HG02852 (cell line): ENCODE results near the gene PKNOX2.

Experiments used
- ATAC-seq: cut with Tn5 transposase; IDR thresholded peaks from one replicate; pipeline ENCODE4 v1.9.1; 2021; ENCODE audit warnings: mild to moderate bottlenecking, moderate library complexity; ENCODE audit not compliant: unreplicated experiment

PKNOX2 gene

DNA sequence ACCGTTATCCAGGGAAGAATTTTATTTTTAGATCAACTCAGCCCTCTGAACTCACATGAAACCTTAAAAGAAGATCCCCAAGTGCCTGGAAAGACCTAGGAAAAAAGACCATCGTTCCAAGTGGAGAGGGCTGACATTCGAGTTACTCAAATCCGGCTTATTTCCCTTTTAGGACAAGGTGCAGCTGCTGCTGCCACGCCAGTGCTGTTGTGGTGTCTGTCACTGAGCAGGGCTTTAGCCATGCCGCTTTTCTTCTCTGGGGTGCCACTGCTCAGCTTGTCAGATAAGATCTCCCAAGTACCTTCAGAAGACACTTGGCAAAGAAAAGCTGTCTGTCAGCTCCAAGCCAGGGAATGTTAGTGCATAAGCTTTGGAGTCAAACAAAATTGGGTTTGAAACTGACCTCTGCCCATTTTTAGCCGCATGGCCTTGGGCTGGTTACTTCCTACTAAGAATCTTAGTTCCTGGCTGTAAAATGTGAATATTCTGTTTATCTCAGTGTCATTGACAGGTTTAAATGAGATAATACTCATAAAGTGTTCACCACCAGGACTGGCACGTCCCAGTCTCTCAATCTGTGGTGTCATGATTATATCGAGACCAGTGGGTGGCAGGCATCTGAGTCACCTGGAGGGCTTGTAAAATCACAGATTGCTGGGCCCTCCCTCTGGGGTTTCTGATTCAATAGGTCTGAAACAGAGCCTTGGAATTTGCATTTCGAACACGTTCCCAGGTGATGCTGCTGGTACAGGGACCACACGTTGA is 117.5 kb downstream of the PKNOX2 start:
- no peak for ATAC-seq

DNA sequence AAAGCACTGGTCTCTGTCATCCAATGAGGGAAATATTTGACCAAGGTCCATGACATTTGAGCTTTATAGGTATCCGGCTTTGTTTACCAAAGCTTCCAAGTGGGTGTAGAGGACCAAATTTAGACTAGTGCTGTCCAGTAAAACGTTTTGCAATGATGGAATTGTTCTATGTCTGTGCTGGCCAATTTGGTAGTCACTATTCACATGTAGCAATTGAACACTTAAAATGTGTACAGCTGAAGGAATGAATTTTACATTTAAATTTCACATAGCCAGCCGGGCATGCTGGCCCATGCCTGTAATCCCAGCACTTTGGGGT is 118.0 kb downstream of the PKNOX2 start:
- no peak for ATAC-seq

DNA sequence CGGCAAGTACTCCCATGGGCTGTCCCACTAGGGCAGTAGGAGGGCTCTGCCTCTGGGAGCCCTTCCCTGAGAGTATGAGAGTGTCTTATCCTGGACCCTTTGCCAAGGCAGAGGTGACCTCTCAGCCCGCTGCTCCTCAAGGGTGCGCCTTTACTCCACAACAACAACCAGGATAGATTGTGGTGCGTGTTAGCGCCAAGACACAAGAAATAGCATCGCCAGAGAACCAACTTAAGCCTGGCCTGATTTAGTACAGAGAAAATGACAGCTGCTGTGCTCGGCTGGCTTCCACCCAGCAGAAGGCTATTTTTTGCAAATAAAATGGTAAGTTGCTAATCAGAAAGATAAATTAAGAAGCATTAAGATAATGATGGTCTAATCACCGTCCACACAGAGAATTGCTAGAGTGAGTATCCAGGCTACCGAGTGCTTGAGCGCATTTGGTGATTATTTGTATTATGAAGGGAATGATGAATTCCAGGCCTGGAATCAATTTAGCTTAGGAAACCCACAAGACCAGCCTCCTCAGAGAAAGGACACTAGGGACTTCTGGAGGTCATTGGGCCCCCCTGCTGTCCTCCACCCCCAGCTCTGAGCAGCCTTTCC is 119.8 kb downstream of the PKNOX2 start:
- no peak for ATAC-seq

DNA sequence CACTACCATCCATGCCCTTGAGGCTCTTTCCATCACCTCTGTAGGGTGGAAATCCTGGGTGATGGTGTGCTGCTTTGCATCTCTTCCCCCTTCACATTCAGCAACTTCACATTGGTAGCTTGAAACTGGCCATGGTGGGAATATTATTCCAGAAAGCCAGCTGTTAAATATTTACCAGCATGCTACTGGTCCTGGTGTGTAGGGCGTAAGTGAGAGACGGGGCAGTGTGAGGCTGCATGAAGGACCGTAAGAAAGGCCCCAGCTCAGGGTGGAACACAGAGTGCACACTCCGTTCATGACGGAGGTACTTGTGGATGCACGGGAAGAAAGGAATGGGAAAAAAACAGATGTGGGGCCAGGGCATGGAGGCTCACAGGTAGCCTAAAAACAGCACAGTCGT is 121.3 kb downstream of the PKNOX2 start:
- ATAC-seq: no peak

DNA sequence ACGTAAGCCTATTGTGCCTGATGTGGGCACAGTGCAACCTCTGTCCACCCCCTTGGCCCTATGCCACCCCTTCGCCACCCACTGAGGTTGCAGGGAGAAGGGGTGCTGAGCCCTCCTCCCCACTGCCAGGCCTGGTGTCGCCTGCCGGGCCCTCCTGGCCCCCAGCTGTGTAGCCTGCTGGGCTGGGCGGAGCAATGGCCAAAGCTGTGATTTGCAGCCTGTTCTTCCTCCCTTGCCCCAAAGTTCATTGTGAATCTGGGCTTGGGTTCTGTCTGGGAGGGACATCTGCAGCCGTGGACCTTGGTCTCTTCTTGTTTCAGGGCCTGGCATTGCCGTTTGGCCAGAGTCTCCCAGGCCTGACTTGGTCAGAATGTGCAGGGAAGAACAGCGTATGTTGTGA is 121.9 kb downstream of the PKNOX2 start:
- no peak for ATAC-seq

GRCh38 chr11:125287491-125288210 is 123.1 kb downstream of the PKNOX2 start:
- ATAC-seq: no peak

DNA sequence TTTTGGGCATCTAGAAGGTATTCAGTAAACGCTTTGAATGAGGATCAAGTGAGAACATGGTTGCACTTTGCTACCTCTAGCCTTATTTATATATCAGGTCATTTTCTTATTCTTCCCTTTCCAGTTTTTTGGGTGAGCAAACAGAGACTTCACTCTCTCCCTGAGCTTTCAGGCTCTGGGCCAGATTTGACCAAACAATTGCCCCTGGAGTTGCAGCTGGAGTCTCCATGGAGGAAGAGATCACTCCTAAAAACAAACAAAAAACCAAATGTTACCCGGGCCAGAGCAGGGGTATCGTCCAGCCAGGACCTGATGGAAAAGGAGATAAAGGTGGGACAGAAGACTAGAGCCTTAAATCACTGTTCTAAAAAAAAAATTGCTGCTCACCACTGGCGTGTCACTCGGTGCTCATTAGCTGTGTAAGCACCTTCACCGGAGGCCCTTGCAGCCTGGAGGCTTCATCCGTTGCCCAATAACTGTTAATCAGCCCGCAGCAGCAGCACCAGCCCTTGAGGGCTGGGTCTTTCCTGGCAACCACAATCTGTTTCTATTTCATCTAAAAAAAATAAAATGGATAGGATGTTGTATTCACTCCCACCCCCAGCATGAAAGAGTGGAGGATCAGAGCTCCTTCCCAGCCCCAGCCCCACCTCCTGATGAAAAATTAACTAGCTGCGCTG is 125.0 kb downstream of the PKNOX2 start:
- ATAC-seq: no peak

DNA sequence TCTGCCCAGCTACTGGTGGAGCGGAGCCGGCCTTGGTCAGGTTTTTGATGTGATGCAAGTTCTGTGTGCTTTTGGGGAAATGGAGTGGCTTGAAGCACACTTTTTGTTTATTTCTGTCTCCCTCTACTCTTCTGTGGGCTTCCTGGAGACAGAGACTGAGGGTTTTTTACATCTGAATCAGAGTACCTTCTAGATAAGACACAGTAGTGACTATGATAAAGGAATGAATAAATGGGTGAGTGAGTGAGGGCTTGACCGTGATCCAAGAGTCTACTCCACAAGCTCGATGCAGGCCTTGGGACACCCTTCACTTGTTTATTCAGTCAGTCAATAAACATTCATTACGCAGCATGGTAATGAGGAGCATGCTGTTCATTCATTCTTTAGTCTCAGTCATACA is 125.7 kb downstream of the PKNOX2 start:
- ATAC-seq: no peak

DNA sequence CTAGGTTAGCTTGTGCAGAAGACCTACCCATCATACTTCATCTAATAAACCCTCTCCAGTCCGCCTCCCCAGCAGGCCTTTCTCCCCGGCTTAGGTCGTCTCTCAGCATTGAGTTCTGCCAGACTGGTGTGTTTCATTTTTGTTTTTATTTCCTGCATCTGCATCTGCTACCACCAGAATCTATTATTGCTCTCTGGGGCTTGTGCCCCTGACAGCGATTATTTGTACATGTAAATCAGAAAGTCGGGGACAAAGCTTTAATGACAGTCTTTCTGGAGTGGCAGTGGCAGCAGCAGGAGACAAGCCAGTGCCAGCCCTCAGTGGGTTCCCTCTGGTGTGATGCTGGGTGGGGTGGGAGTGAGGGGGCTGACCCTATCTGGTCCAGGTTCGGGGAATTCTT is 127.5 kb downstream of the PKNOX2 start:
- ATAC-seq: no peak

GRCh38 chr11:125293596-125293995 is 129.0 kb downstream of the PKNOX2 start:
- ATAC-seq: no peak

- ATAC-seq: no peak
Measured at GRCh38 chr11:125295931-125296330, 131.4 kb downstream of the PKNOX2 start.

DNA sequence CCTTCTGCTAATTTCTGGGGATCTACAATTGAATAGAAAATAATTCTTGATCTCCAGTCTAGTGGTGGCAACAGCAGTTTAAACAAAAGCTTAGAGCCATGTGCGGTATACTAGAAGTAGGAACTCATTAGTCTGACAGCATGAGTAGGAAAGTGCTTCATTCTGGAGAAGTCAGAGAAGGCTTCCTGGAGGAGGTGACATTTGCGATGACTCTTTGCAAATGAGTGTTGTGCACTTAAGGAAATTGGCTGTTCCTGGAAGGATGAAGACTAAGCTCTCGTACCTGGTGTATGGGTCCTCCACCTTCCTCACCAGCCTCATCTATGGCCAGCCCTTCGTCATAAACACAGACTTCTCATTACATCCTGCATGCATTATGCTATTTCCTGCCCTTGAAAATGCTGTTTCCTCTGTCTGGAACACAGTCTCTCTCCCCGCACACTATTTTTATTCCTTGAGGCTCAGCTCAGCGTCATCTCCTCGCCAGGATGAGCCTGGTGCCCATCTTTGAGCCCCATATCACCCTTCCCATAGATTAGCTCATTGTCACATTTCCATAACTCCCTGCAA is 132.9 kb downstream of the PKNOX2 start:
- ATAC-seq: no peak

DNA sequence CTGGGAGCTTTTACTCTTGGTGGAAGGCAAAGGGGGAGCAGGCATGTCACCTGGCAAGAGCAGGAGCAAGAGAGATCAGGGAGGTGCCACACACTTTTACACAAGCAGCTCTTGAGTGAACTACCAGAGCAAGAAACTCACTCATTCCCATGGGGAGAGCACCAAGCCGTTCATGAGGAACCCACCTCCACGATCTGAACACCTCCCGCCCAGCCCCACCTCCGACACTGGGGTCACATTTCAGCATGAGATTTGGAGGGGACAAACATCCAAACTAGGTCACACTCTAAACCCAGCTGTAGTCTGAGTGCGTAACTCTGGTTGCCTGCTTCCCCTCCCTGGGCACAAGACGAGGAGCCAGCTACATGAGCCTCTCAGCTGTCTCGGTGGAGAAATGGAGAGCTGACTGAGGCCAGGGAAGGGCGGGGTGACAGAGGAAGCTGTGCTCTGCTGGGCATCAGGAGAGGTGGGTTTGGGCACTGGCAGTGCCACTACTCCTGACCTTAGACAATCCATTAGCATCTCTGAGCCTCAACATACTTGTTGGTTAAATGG is 134.6 kb downstream of the PKNOX2 start:
- ATAC-seq: no peak

GRCh38 chr11:125299821-125300220 is 135.3 kb downstream of the PKNOX2 start:
- ATAC-seq: no peak

DNA sequence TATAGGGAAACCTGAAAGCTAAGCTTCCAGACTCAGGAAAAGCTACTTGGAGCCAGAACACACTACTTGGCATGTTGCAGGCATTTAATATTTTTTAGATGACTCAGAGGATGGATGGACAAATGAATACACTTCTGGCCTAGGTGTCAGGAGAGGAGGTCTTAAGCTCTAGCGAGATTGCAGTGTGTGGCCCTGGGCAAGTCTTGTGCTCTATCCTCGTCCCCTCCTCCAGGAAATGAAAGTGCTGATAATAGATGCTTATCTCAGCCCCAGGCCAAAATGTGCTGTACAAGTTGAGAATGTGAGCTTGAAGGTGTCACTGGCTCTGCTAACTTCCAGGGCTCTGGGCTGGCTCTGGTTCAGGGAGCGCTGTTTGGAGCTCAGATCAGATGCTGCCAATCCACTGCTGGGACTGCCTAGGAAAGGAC is 136.3 kb downstream of the PKNOX2 start:
- ATAC-seq: no peak

DNA sequence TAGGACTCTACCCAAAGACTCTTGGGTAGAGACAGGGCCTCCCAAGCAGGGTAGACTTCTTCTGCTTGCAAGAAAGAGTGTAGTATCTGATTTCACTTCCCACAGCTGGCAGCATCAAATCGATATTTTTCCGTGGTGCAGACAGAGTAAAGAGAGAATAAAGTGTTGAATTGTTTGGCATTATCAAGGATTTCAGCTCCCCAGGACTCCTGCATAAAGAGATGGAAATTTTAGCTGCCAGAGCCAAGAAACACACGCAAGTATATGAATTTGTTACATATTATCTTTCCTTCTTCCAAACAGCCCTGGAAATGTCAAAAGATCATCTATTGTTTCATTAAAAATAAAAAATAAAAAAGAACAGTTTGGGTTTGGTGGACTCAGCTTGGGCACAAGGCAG is 136.8 kb downstream of the PKNOX2 start:
- no peak for ATAC-seq

DNA sequence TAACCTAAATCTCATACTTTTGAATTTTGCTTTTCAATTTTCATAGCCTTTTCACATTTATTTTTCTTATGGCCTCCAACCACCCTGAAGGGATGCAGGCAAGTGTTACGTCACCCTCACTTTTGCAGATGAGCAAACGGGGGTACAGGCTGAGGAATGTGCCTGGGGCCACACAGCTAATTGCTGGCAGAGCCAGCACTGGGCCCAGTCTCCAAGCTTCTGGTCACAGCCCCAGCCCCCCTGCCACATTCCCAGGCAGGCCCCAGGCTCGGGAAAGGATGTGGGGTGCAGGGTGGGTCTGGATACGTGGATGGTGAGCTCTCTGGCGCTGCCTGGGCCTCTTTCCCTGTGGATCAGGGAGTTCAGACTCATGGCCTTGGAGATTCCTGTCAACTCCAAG is 138.6 kb downstream of the PKNOX2 start:
- ATAC-seq: no peak

DNA sequence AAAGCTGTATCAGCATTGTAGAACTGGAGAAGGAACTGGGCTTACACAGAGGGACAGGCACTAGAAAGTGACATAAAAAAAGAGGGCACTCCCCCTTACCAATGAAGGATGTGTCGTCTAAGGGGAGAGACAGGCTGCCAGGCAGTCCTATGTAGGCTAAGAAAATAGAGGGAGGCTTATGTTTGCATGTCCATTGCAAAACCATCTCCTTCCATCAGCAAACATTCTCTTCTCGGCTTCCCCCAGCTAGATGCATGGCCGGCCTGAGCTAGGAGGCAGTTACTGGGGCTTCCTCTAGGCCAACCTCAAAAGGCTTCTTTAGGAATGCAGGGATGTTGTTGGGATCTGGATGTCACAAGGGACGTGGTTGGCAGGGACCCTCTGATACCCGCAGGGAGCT is 139.1 kb downstream of the PKNOX2 start:
- no peak for ATAC-seq

DNA sequence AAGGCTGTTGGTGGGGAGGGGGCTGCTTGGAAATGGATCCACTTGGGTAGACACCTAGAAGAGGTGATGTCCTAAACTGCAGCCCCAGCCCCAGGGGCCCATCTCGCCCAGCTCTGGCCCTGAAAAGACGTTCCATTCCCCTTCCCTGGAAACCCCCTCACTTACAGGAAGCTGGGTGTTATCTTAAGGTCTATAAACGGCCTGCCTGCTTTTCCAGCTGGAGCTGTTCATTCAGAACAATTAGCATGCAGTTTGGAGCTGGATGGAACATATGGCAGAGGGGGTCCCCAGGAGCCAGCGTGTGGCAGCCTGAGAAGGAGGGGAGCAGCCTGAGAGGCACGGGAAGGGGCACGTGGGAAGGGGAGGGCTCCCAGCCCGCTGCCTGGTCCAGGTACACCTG is 139.6 kb downstream of the PKNOX2 start:
- ATAC-seq: no peak

DNA sequence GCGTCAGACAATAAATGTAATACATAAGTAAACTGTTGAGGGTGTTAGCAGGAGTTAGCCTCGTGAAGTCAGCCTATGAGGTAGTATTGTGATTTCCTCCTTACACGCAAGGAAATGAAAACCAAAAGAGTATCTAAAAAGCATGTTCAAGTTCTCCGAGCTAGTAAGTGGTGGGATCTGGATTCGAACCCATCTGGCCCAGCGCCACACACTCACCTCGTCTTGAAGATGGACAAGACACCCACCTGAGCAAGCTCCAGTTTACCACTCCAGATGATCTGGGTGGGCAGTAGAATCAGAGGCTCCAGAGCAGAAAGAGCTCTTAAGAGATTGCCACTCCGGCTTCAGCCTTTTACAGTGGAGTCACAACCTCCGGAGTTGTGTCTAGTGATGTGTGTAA is 140.3 kb downstream of the PKNOX2 start:
- no peak for ATAC-seq

- no peak for ATAC-seq
Measured at GRCh38 chr11:125305345-125305744, 140.8 kb downstream of the PKNOX2 start.
